ENCODE data around the gene AGFG2.

Gene AGFG2

GRCh38 chr7:100538654-100539435, at the start of gene AGFG2:
AGFG2 (plus strand) TSS chr7:100539203; CDS start chr7:100539347, 144 bp downstream.
- Histone ChIP-seq H3K4me3 (ENCODE audit: low read depth, low read length) (peak within 1 kb of the TSS; percentile 69), H3K36me3 (replicated peaks) (no peaks in the 10 kb centered on the region), H3K27ac (no peak within 1 kb of the TSS), H3K27me3 (replicated peaks) (no peaks in the 10 kb centered on the region)
- TF ChIP-seq CTCF (IDR thresholded peaks at IDR 0.05; ENCODE audit: low read depth, low read length, missing control alignments) = no peak
- DNase-seq = peak; percentile 100
- in situ Hi-C loops (cut with HindIII; ENCODE audit: low pct_ligation_motif_present, low sequenced_read_pairs) = no loop called here

GRCh38 chr7:100489824-100490223, 49.2 kb upstream of the AGFG2 start:
- Histone ChIP-seq H3K27ac (no peak overlapping the region), H3K36me3 (replicated peaks) (no peaks in the 10 kb centered on the region), H3K27me3 (replicated peaks) (no peaks in the 10 kb centered on the region), H3K4me3 (ENCODE audit: low read depth, low read length) (no peak overlapping the region)
- no peak for TF ChIP-seq CTCF (IDR thresholded peaks at IDR 0.05; ENCODE audit: low read depth, low read length, missing control alignments)
- in situ Hi-C loops (cut with HindIII; ENCODE audit: low pct_ligation_motif_present, low sequenced_read_pairs) = no loop called here
- peak; percentile 92 for DNase-seq

GRCh38 chr7:100490483-100491191, 48.4 kb upstream of the AGFG2 start:
- in situ Hi-C loops (cut with HindIII; ENCODE audit: low pct_ligation_motif_present, low sequenced_read_pairs) = no loop called here
- no peak overlapping the region for H3K27ac ChIP-seq
- H3K4me3 ChIP-seq (ENCODE audit: low read depth, low read length) = no peak overlapping the region
- H3K36me3 ChIP-seq (replicated peaks) = no peaks in the 10 kb centered on the region
- no peaks in the 10 kb centered on the region for H3K27me3 ChIP-seq (replicated peaks)
- TF ChIP-seq CTCF (IDR thresholded peaks at IDR 0.05; ENCODE audit: low read depth, low read length, missing control alignments) = no peak
- no peak for DNase-seq

GRCh38 chr7:100491192-100491578, 47.8 kb upstream of the AGFG2 start:
- no peak overlapping the region for H3K27ac ChIP-seq
- in situ Hi-C loops (cut with HindIII; ENCODE audit: low pct_ligation_motif_present, low sequenced_read_pairs) = no loop called here
- H3K36me3 ChIP-seq (replicated peaks) = no peaks in the 10 kb centered on the region
- TF ChIP-seq CTCF (IDR thresholded peaks at IDR 0.05; ENCODE audit: low read depth, low read length, missing control alignments) = no peak
- no peaks in the 10 kb centered on the region for H3K27me3 ChIP-seq (replicated peaks)
- no peak for DNase-seq
- H3K4me3 ChIP-seq (ENCODE audit: low read depth, low read length) = no peak overlapping the region

GRCh38 chr7:100492738-100493475, 46.1 kb upstream of the AGFG2 start:
- H3K27ac ChIP-seq = no peak overlapping the region
- TF ChIP-seq CTCF (IDR thresholded peaks at IDR 0.05; ENCODE audit: low read depth, low read length, missing control alignments) = no peak
- H3K36me3 ChIP-seq (replicated peaks) = no peaks in the 10 kb centered on the region
- no peak for DNase-seq
- peak overlapping the region; percentile 45 for H3K4me3 ChIP-seq (ENCODE audit: low read depth, low read length)
- in situ Hi-C loops (cut with HindIII; ENCODE audit: low pct_ligation_motif_present, low sequenced_read_pairs) = no loop called here
- no peaks in the 10 kb centered on the region for H3K27me3 ChIP-seq (replicated peaks)

Data from brain microvascular endothelial cell (primary cell).